GM12891 (cell line): ENCODE data around the gene SLC66A1.

ENCODE experiments used
- PAX5 ChIP-seq: IDR thresholded peaks from 2 replicates; pipeline ENCODE4 v1.6.1; 2011; ENCODE audit warnings: low read length, moderate library complexity, mild to moderate bottlenecking; ENCODE audit not compliant: insufficient read depth, severe bottlenecking
- POLR2A ChIP-seq: IDR thresholded peaks from 2 replicates; pipeline ENCODE4 v1.6.1; 2011; ENCODE audit warnings: low read depth, low read length, control low read depth
- POLR2AphosphoS5 ChIP-seq: IDR thresholded peaks from 2 replicates; pipeline ENCODE4 v1.6.1; 2011; ENCODE audit warnings: low read depth, low read length, control low read depth
- POU2F2 ChIP-seq: IDR thresholded peaks from 2 replicates; pipeline ENCODE4 v1.6.1; 2011; ENCODE audit warnings: low read depth, mild to moderate bottlenecking, control low read depth, low read length, moderate library complexity
- SPI1 ChIP-seq: IDR thresholded peaks from 2 replicates; pipeline ENCODE4 v1.6.1; 2011; ENCODE audit warnings: low read depth, low read length, control low read depth
- TAF1 ChIP-seq: IDR thresholded peaks from 2 replicates; pipeline ENCODE4 v1.6.1; 2011; ENCODE audit warnings: low read depth, low read length, control low read depth

GRCh38 chr1:19307794-19308508 is 4.2 kb upstream of the SLC66A1 start:
- TF ChIP-seq POLR2A (no peak), PAX5 (no peak), POLR2AphosphoS5 (no peak), TAF1 (no peak), SPI1 (no peak), POU2F2 (no peak)
